Vagina (tissue), 2 donors: ENCODE data around the gene RC3H2.
A peak's percentile ranks its signal among the peaks of the same experiment; 100 is the strongest.

ENCODE experiments used
- POLR2A ChIP-seq, 2 donors: fragments of 450-650 bp; IDR thresholded peaks; one replicate each; pipeline ENCODE4 v1.6.1; 2017; ENCODE audit warnings: antibody characterized with exemption in 2 of 2, mild to moderate bottlenecking in 2 of 2, moderate library complexity in 2 of 2
- POLR2AphosphoS5 ChIP-seq, 2 donors: sonication (generic); formaldehyde crosslinking; IDR thresholded peaks; one replicate each; pipeline ENCODE4 v1.9.0; 2017; ENCODE audit warnings: antibody characterized with exemption in 2 of 2, mild to moderate bottlenecking in 2 of 2, low read depth in 1 of 2; ENCODE audit not compliant: insufficient read depth in 1 of 2

DNA sequence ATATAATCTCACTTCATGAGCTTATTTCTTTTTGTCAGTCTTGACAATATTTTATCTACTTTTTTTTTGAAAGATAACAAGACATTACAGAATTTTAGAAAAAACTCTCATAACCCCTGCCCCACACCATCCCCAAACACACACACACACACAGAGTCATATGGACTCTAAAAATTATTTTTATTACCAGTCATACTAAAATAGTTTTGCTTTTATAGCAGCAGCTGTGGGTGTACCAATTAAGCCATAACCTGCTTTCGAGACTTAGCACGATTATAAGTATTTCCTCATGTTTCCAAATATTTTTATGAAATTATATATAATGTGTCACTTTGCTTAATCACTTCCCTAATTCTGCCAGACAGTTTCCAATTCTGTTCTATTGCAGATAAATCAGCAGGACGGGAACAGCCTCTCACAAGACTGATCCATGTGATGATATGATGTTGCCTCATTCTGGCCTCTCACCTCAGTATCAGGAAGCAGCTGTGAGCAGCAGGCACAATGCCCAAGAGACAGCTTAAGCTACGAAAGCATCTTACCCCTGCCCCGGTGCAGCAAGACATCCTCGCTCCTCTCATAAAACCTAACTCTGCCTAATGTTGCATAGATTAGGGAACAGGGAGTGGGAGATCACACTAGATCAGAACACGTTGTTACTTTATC lies 83.7 kb downstream of the RC3H2 start:
- TF ChIP-seq POLR2A (IDR thresholded peaks at IDR 0.05) (no peak), POLR2AphosphoS5 (IDR thresholded peaks at IDR 0.05; ENCODE audit: insufficient read depth in 1 of 2, low read depth in 1 of 2) (peak in 1 of 2 donors; percentile 19)
